Measurements from ENCODE around the gene FAM210A.

FAM210A gene

DNA sequence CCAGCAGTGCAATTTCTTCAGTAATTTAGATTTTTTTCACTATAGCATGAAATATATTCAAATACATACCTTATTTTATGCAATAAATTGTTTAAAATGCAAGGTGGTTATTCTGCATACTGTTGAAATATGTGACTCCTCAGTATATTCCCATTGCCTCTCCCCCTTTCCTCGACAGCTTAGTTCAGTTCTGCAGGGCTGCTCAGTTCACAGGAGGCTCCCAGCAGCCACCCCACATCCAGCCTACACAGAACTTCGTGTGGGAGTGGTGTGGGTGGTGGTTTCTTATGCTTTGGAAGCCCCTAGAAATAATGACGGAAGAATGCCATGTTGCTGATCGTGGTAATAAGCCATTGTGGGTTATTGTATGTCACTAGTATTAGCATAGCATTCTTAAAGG is 79.7 kb downstream of the FAM210A start:
- no peak for DNase-seq (ENCODE audit: low read depth, low spot score)

GRCh38 chr18:13645093-13645492 is 81.3 kb downstream of the FAM210A start:
- DNase-seq (ENCODE audit: low read depth, low spot score) = no peak

GRCh38 chr18:13643261-13643751 is 83.1 kb downstream of the FAM210A start:
- no peak for DNase-seq (ENCODE audit: low read depth, low spot score)

GRCh38 chr18:13642440-13642827 is 83.9 kb downstream of the FAM210A start:
- no peak for DNase-seq (ENCODE audit: low read depth, low spot score)

DNA sequence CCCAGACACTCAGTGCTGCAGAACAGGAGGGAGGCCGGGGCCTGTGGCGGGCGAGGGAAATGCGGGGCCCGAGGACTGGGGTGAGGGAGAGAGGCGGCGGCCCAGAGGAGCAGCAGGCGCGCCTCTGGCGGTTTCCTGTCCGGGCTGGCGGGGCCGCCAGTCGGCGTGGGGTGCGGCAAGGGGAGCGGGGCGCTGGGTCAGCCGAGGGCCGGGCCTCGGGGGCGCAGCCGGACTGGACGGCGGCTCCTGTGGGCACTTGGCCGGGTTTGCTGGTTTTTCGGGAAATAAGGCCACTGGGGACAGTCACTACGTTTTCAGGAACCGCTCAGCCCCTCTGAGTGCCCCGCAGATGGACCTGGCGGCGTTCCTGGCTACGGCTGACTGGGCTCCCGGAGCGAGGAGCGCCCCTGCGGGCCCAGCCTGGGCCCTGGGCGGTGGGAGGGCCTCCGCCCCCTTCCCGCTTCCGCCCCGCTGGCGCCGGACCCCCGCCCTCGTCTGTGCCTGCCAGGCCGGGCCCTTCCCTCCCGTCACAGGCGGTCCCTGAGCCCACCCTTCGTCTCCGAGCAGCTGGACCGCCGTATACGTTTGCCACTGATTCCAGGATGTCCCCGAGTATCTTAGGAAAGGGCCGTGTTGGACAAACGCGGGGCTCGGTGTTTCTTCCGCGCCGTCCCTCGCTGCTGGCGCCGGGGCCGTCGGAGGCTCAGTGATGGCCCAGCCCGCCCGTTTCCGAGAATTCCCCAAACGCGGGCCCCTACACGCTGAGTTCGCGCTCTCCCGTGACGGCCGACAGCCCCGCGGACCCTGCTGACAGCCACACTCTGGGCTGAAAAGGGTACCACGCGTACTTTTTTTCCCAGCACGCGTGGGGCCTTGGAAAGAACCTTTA is 84.6 kb downstream of the FAM210A start:
- DNase-seq (ENCODE audit: low read depth, low spot score) = no peak

GRCh38 chr18:13640266-13640860 is 86.0 kb downstream of the FAM210A start:
- DNase-seq (ENCODE audit: low read depth, low spot score) = no peak

GRCh38 chr18:13638719-13639595 is 87.4 kb downstream of the FAM210A start:
- no peak for DNase-seq (ENCODE audit: low read depth, low spot score)

- no peak for DNase-seq (ENCODE audit: low read depth, low spot score)
Measured at GRCh38 chr18:13635046-13635445, 91.3 kb downstream of the FAM210A start.

- no peak for DNase-seq (ENCODE audit: low read depth, low spot score)
Measured at GRCh38 chr18:13633700-13634099, 92.7 kb downstream of the FAM210A start.

DNA sequence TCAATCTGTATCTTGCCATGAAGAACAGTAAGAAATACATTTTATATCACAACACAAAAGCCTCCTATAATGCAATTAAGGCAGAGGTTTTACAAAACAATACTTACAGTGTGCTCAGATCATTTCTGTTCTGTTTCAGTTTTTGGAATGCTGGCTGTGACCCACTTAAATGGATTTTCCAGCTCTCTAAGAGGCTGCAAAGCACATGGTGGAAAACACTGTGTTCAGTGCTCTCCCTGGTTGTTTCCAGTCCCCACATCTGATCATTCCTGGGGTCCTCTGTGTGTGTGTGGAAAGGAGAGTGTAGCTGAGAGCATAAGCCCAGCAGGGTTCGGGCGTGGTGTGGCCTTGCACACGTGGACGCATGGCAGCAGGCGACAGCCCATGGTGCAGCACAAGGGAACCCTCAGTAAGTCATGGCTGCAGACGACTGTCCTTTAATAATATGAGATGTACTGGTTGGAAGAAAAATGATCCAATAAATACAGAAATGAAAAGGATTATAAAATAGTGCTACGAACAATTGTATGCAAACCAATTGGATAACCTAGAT is 95.6 kb downstream of the FAM210A start:
- DNase-seq (ENCODE audit: low read depth, low spot score) = no peak

DNA sequence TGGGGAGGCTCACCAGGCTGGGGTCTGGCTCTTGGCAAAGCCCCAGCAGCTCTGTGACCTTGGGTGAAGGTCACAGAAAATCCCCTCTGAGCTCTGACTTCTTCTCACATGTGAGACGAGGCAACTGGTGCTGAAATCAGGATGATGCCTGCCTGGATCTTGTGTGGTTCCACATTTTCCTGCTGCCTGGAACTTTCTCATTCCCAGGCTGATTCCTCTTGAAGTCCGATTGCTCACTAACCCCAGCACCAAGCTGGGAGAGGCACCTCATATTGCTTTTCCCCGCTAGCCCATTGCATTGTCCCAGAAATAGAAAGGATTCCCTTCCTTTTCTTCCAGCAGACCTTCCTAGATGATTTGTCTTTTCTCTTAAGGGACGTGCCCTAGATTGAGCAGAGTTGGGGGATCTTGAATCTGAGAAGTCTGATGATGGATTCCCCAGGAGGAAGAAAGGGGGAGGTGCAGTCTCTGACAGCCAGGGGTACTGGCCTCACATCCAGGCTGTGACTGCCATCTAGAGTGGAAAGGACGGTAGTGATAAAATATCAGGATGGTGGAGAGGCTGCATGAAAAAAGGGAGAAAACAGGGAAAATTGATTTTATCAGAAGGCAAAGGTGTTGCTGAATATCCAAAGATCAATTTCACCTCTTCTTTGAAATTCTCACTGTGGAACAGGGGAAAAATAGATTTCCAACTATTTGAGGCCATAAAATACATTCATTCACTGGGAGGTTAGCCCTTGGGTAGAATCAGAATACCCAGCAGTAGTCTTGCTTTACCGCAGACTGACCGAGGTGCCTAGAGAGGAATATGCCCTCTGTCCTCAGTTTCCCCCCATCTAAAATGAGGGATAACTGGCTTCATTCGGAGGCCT is 96.3 kb downstream of the FAM210A start:
- DNase-seq (ENCODE audit: low read depth, low spot score) = peak; percentile 29

DNA sequence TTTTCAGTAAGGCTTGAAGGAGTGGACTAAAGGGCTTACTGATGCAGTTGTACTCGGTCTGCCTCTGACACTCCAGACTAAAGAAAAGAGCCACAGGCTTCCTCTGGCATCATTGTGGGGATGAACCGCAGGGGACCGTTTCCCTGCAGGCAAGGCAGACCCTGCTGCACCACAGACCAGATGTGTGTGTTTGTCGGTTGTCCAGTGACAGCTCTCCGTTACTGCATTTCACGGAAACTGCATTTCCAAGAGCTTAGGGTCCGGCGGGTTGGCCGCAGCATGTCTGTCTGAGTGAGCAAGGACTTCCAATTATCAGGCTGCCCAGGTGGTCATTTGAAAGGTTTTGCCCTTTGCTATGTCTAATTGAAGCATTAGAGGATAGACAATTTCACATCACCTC is 98.1 kb downstream of the FAM210A start:
- no peak for DNase-seq (ENCODE audit: low read depth, low spot score)

GRCh38 chr18:13627639-13628038 is 98.7 kb downstream of the FAM210A start:
- no peak for DNase-seq (ENCODE audit: low read depth, low spot score)

DNA sequence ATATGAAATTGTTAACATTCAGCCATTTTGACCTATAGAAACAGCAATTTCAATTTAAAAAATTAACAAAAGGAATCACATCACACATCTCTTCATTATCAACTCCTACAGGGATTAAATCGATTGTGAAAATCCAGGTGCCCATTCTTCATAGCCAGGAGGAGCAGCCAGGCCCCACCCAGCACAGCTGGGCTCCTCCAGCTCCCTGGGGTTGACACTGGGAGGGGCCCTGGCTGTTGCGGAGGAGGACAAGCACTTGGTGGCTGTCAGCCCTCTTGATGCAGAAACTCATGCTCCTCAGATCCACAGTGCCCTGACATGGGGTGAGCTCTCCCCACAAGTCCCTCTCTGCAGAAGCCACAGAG is 99.8 kb downstream of the FAM210A start:
- DNase-seq (ENCODE audit: low read depth, low spot score) = no peak

DNA sequence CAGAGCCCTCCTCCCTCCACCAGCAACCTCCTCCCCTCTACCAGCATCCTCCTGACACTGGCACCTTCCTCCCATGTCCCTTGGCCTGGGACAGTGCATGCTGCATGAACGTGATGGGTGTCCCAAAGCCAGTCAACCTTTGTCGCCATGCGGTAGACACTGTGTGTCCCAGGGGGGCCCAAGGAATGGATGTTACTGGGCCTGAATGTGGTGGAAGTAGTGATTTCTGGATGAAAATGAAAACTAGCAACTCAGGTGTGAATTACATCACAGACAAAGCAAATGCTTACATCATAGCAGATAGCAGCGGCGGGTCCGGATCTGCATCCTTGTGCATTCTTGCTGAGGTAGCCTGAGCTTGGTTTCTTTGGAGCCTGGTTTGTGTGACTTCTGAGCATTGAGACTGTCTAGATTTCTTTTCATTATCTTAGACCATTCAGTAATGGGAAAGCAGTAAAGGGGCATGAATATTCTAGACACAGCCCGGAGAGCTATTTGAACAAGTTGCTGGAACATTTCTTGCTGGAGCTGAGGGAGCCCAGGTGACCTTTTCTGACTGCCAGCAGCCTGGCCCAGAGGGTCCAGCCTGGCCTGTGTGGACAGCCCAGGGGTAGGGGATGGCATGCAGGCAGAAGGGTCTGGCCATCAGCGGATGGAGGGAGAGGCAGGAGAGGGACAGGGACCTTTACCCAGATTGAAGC is 100.4 kb downstream of the FAM210A start:
- DNase-seq (ENCODE audit: low read depth, low spot score) = no peak

GRCh38 chr18:13625355-13625754 is 101.0 kb downstream of the FAM210A start:
- DNase-seq (ENCODE audit: low read depth, low spot score) = no peak

GRCh38 chr18:13624563-13625237 is 101.7 kb downstream of the FAM210A start:
- DNase-seq (ENCODE audit: low read depth, low spot score) = no peak

DNA sequence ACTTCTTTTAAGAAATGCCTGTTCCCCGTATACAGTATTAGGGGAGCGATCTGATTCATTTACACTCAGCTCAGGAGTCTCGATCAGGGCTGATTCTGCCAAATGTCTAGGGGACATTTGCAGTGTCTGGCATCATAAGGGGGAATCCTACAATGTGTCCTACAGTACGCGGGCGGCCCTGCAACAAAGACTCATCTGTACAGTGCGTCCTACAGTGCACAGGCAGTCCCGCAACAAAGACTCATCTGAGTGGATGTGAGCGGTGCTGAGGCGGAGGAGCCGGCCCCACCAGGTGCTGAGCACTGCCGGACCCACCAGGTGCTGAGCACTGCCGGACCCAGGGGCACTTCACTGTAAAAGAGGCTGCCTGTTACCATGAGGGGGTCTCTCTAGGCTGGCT is 102.5 kb downstream of the FAM210A start:
- DNase-seq (ENCODE audit: low read depth, low spot score) = no peak

GRCh38 chr18:13623348-13623747 is 103.0 kb downstream of the FAM210A start:
- no peak for DNase-seq (ENCODE audit: low read depth, low spot score)

DNA sequence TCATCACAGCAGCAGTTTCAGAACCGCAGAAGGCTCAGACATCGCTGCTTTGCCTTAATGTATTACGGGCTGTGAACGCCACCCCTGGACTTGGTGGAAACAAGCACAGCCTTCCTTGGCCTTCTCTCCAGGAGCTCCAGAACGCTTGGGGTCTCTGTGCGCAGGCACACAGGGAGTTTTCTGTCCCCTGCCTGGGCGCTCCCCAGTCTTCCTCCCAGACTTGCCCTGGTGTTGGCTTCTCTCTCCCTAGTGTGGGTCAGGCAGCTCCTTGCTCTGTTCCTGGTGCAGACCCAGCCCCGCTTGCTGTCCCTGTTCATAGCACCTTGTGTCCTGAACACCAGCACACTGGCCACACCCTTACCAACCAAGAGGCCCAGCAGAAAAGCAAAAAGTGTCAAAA is 103.6 kb downstream of the FAM210A start:
- no peak for DNase-seq (ENCODE audit: low read depth, low spot score)

Measured in activated naive CD8-positive, alpha-beta T cell treated with anti-CD3 and anti-CD28 coated beads, Interleukin-2, amount 50 U/mL, for 16 hours (primary cell).